ENCODE measurements around the gene NUTM2D. TPM values are rescaled to one million over a fixed set of nuclear protein-coding genes. Genes with fewer than 3 reads are reported as not detected.
"Not testable (repeated sequence)": the region's sequence is repeated elsewhere in the genome, so short reads cannot be mapped to it uniquely, and the experiment has no call there.

NUTM2D gene
- total and polyA plus RNA-seq, 4 donors, result 1.5 to 4.1 (median 2.5) TPM

- H3K4me1 ChIP-seq (ENCODE audit: control insufficient read depth in 1 of 2, insufficient read depth in 2 of 2, low read length in 2 of 2); DNase-seq; H3K9me3 ChIP-seq (ENCODE audit: control insufficient read depth, low read length); H3K4me3 ChIP-seq (ENCODE audit: low read length in 2 of 2); H3K27me3 ChIP-seq (ENCODE audit: control insufficient read depth in 1 of 2, insufficient read depth in 2 of 2, low read length in 1 of 2); intact Hi-C loops (cut with DNase I); ATAC-seq (ENCODE audit: low FRiP score); H3K36me3 ChIP-seq (ENCODE audit: control insufficient read depth in 1 of 2, insufficient read depth in 2 of 2, low read length in 1 of 2); H3K27ac ChIP-seq (ENCODE audit: low read depth in 1 of 2, low read length in 2 of 2): not testable (repeated sequence)
- WGBS, 2 donors, result 85 to 93% methylated on average over 13 to 21 of the region's 31 CpGs
These were observed 2.4 kb upstream of the NUTM2D start for GRCh38 chr10:87355110-87355509.

DNA sequence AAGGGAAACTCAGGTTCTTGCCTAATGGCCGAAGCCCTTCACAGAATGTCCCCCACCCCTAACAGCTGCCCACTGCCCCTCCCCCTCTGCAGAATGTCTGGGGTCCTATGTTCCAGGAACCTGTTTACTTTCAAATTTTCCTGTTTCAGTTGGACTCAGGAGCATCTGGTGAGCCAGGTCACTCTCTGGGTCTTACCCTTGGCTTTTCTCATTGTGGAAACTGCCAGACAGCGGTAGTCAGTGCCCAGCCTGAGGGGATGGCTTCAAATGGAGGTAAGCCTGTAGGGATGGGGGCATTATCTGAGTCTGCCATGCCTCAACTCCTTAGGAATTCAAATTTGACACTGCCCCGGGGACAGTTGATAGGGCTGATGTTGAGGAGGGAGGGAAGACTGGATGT, 615 bp downstream of the NUTM2D start:
- 98 to 100% methylated on average over 1 of the region's 3 CpGs for WGBS, 2 donors
- H3K36me3 ChIP-seq (ENCODE audit: control insufficient read depth in 1 of 2, insufficient read depth in 2 of 2, low read length in 1 of 2); H3K4me1 ChIP-seq (ENCODE audit: control insufficient read depth in 1 of 2, insufficient read depth in 2 of 2, low read length in 2 of 2); H3K9me3 ChIP-seq (ENCODE audit: control insufficient read depth, low read length); ATAC-seq (ENCODE audit: low FRiP score); H3K27ac ChIP-seq (ENCODE audit: low read depth in 1 of 2, low read length in 2 of 2); H3K4me3 ChIP-seq (ENCODE audit: low read length in 2 of 2); intact Hi-C loops (cut with DNase I); DNase-seq; H3K27me3 ChIP-seq (ENCODE audit: control insufficient read depth in 1 of 2, insufficient read depth in 2 of 2, low read length in 1 of 2): not testable (repeated sequence)

- H3K27me3 ChIP-seq (ENCODE audit: control insufficient read depth in 1 of 2, insufficient read depth in 2 of 2, low read length in 1 of 2); H3K4me1 ChIP-seq (ENCODE audit: control insufficient read depth in 1 of 2, insufficient read depth in 2 of 2, low read length in 2 of 2); H3K27ac ChIP-seq (ENCODE audit: low read depth in 1 of 2, low read length in 2 of 2); H3K4me3 ChIP-seq (ENCODE audit: low read length in 2 of 2); H3K36me3 ChIP-seq (ENCODE audit: control insufficient read depth in 1 of 2, insufficient read depth in 2 of 2, low read length in 1 of 2); DNase-seq; ATAC-seq (ENCODE audit: low FRiP score); H3K9me3 ChIP-seq (ENCODE audit: control insufficient read depth, low read length); intact Hi-C loops (cut with DNase I): not testable (repeated sequence)
- WGBS, 2 donors, result 83 to 87% methylated on average over 4 to 7 of the region's 9 CpGs
These were observed 12.1 kb downstream of the NUTM2D start for GRCh38 chr10:87369514-87370112.

- DNase-seq, result not testable (repeated sequence)
These were observed 16.5 kb downstream of the NUTM2D start for GRCh38 chr10:87374091-87374490.

GRCh38 chr10:87379115-87379514, 21.6 kb downstream of the NUTM2D start:
- H3K4me1 ChIP-seq (ENCODE audit: control insufficient read depth in 1 of 2, insufficient read depth in 2 of 2, low read length in 2 of 2); H3K27me3 ChIP-seq (ENCODE audit: control insufficient read depth in 1 of 2, insufficient read depth in 2 of 2, low read length in 1 of 2); H3K36me3 ChIP-seq (ENCODE audit: control insufficient read depth in 1 of 2, insufficient read depth in 2 of 2, low read length in 1 of 2); H3K4me3 ChIP-seq (ENCODE audit: low read length in 2 of 2); H3K9me3 ChIP-seq (ENCODE audit: control insufficient read depth, low read length); H3K27ac ChIP-seq (ENCODE audit: low read depth in 1 of 2, low read length in 2 of 2); ATAC-seq (ENCODE audit: low FRiP score); intact Hi-C loops (cut with DNase I); DNase-seq: not testable (repeated sequence)
- WGBS, 2 donors, result 83% methylated on average over 4 of the region's 4 CpGs; no CpG with 5 or more reads in 1 of the 2 donors

More at GRCh38 chr10:87374091-87374490, 16.5 kb downstream of the NUTM2D start:
- ATAC-seq (ENCODE audit: low FRiP score); H3K36me3 ChIP-seq (ENCODE audit: control insufficient read depth in 1 of 2, insufficient read depth in 2 of 2, low read length in 1 of 2); H3K27me3 ChIP-seq (ENCODE audit: control insufficient read depth in 1 of 2, insufficient read depth in 2 of 2, low read length in 1 of 2); H3K9me3 ChIP-seq (ENCODE audit: control insufficient read depth, low read length); H3K4me1 ChIP-seq (ENCODE audit: control insufficient read depth in 1 of 2, insufficient read depth in 2 of 2, low read length in 2 of 2); intact Hi-C loops (cut with DNase I); H3K4me3 ChIP-seq (ENCODE audit: low read length in 2 of 2); H3K27ac ChIP-seq (ENCODE audit: low read depth in 1 of 2, low read length in 2 of 2): not testable (repeated sequence)
- WGBS, 2 donors, result 78 to 94% methylated on average over 1 of the region's 1 CpG

DNA sequence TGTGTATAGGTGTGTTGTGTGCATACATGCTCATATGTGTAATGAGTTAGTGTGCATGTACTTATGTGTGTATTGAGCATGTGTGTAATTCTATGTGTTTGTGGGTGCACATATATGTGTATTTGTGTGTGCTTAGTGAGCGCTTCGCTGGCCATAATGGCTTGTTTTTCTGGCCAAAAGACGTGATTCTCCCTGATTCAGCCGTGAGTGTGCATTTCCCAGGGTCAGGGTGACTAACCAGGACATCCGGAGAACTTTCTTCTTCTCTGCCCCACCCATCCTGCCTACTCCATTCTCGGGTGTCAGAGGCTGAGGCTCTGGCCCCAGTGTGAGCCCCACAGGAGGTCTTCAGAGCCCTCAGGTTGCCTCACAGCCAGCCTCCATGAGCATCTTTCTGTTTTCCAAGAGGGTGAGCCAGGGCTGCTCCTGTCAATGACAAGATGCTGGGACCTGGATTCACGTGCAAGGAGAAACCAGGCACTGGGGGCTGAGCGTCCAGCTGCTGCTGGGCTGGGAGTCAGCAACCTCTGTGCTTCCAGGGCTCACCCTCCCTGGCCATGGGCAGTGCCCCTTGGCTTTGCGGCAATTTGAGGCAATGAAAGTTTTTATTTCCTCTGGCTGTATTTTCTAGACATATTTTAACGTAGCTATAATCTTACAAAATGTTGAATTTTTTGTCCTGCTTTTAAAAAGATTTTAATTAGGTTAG, 25.8 kb downstream of the NUTM2D start:
- H3K36me3 ChIP-seq (ENCODE audit: control insufficient read depth in 1 of 2, insufficient read depth in 2 of 2, low read length in 1 of 2); H3K9me3 ChIP-seq (ENCODE audit: control insufficient read depth, low read length); intact Hi-C loops (cut with DNase I); H3K27ac ChIP-seq (ENCODE audit: low read depth in 1 of 2, low read length in 2 of 2); H3K4me3 ChIP-seq (ENCODE audit: low read length in 2 of 2); H3K4me1 ChIP-seq (ENCODE audit: control insufficient read depth in 1 of 2, insufficient read depth in 2 of 2, low read length in 2 of 2); H3K27me3 ChIP-seq (ENCODE audit: control insufficient read depth in 1 of 2, insufficient read depth in 2 of 2, low read length in 1 of 2); ATAC-seq (ENCODE audit: low FRiP score); DNase-seq: not testable (repeated sequence)
- WGBS, 2 donors, result 86 to 87% methylated on average over 6 to 8 of the region's 10 CpGs

DNA sequence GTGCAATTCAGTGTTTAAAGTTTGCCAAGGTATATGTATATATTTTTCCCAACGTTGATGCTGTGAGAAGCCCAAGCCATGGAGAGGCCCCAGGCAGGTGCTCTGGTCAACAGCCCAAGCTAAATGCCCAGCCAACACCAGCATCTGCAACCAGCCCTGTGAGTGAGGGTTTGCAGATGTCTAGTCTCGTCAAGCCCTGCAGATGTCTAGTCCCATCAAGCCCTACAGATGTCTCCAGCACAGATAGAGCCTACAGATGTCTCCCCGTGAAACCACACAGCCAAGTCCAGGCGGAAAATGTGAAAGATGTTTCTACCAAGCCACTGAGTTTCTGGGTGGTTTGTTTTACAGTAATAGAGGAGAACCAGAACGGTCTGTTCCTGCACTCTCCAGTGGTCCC, 26.7 kb downstream of the NUTM2D start:
- H3K4me3 ChIP-seq (ENCODE audit: low read length in 2 of 2); H3K4me1 ChIP-seq (ENCODE audit: control insufficient read depth in 1 of 2, insufficient read depth in 2 of 2, low read length in 2 of 2); DNase-seq; ATAC-seq (ENCODE audit: low FRiP score); intact Hi-C loops (cut with DNase I); H3K36me3 ChIP-seq (ENCODE audit: control insufficient read depth in 1 of 2, insufficient read depth in 2 of 2, low read length in 1 of 2); H3K27me3 ChIP-seq (ENCODE audit: control insufficient read depth in 1 of 2, insufficient read depth in 2 of 2, low read length in 1 of 2); H3K27ac ChIP-seq (ENCODE audit: low read depth in 1 of 2, low read length in 2 of 2); H3K9me3 ChIP-seq (ENCODE audit: control insufficient read depth, low read length): not testable (repeated sequence)
- 83 to 92% methylated on average over 4 to 5 of the region's 5 CpGs for WGBS, 2 donors

DNA sequence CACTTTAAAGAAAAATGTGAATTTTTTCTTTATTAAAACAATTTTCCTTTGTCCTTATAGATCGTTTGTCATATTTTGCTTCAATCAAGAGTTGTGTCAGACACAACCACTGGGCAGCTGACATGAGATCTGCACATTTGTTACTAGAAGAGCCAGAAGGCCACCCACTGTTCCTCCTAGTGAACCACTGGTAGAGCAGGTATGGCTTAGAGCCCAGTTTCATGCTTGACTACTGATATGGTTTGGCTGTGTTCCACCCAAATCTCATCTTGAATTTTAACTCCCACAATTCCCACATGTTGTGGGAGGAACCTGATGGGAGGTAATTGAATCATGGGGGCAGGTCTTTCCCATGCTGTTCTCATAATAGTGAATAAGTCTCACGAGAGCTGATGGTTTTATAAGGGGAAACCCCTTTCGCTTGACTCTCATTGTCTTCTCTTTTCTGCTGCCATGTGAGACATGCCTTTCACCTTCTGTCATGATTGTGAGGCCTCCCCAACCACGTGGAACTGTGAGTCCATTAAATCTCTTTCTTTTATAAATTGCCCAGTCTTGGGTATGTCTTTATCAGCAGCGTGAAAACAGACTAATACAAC, 28.3 kb downstream of the NUTM2D start:
- H3K36me3 ChIP-seq (ENCODE audit: control insufficient read depth in 1 of 2, insufficient read depth in 2 of 2, low read length in 1 of 2); H3K4me3 ChIP-seq (ENCODE audit: low read length in 2 of 2); H3K27ac ChIP-seq (ENCODE audit: low read depth in 1 of 2, low read length in 2 of 2); H3K9me3 ChIP-seq (ENCODE audit: control insufficient read depth, low read length); ATAC-seq (ENCODE audit: low FRiP score); DNase-seq; H3K4me1 ChIP-seq (ENCODE audit: control insufficient read depth in 1 of 2, insufficient read depth in 2 of 2, low read length in 2 of 2); H3K27me3 ChIP-seq (ENCODE audit: control insufficient read depth in 1 of 2, insufficient read depth in 2 of 2, low read length in 1 of 2); intact Hi-C loops (cut with DNase I): not testable (repeated sequence)
- WGBS, 2 donors, result 66 to 67% methylated on average over 4 to 5 of the region's 5 CpGs

GRCh38 chr10:87391360-87391759, 33.8 kb downstream of the NUTM2D start:
- DNase-seq; ATAC-seq (ENCODE audit: low FRiP score); H3K4me1 ChIP-seq (ENCODE audit: control insufficient read depth in 1 of 2, insufficient read depth in 2 of 2, low read length in 2 of 2); H3K9me3 ChIP-seq (ENCODE audit: control insufficient read depth, low read length); intact Hi-C loops (cut with DNase I); H3K36me3 ChIP-seq (ENCODE audit: control insufficient read depth in 1 of 2, insufficient read depth in 2 of 2, low read length in 1 of 2); H3K27me3 ChIP-seq (ENCODE audit: control insufficient read depth in 1 of 2, insufficient read depth in 2 of 2, low read length in 1 of 2); H3K27ac ChIP-seq (ENCODE audit: low read depth in 1 of 2, low read length in 2 of 2); H3K4me3 ChIP-seq (ENCODE audit: low read length in 2 of 2): not testable (repeated sequence)
- 24 to 38% methylated on average over 5 to 13 of the region's 14 CpGs for WGBS, 2 donors

All from aorta (tissue), 5 donors.